Right lobe of liver (tissue), 4 donors: ENCODE results near the gene NSUN6.

Experiments
- CTCF ChIP-seq, 4 donors: fragments of 200-600 bp in 3 of 4; fragments of 450-650 bp in 1 of 4; IDR thresholded peaks; one replicate each; pipeline versions ENCODE4 v1.5.1 to v1.8.0; 2016 to 2022; ENCODE audit warnings: antibody characterized with exemption in 4 of 4, mild to moderate bottlenecking in 2 of 4
- POLR2A ChIP-seq: fragments of 450-650 bp; IDR thresholded peaks from one replicate; pipeline ENCODE4 v1.6.1; 2017; ENCODE audit warnings: antibody characterized with exemption, mild to moderate bottlenecking
- donor health status: DM: no; HTN: no; CAD: no.
- donor health status: DM: no; HTN: no; CAD: no.
- donor health status: DM: no; HTN: yes; CAD: no.

GRCh38 chr10:18647945-18648344 lies 3.4 kb downstream of the NSUN6 start:
- TF ChIP-seq CTCF (IDR thresholded peaks at IDR 0.05) (no peak), POLR2A (no peak)
